ENCODE data around the gene ZNF354B.

- TF ChIP-seq TARDBP (IDR thresholded peaks at IDR 0.05) (no peak), CTBP1 (IDR thresholded peaks at IDR 0.05; ENCODE audit: borderline replicate concordance) (no peak), SUZ12 (IDR thresholded peaks at IDR 0.05) (no peak), FOXA1 (IDR thresholded peaks at IDR 0.05) (no peak), ZNF384 (IDR thresholded peaks at IDR 0.05) (no peak), HDGF (IDR thresholded peaks at IDR 0.05; ENCODE audit: borderline replicate concordance) (no peak), BHLHE40 (IDR thresholded peaks at IDR 0.05; ENCODE audit: borderline replicate concordance) (no peak), ELF4 (IDR thresholded peaks at IDR 0.05) (no peak), PKNOX1 (IDR thresholded peaks at IDR 0.05) (no peak), ARNT (IDR thresholded peaks at IDR 0.05) (no peak)
Measured at GRCh38 chr5:178836628-178837027, 23.1 kb upstream of the ZNF354B start.
